Karpas-422 (cell line): Measurements from ENCODE around the gene CDO1. TPM values are rescaled to one million over a fixed set of nuclear protein-coding genes. Genes with fewer than 3 reads are reported as not detected.
A peak's percentile ranks its signal among the peaks of the same experiment; 100 is the strongest.

ENCODE experiments used
- DNase-seq: peaks from one replicate; pipeline ENCODE4 v3.0.0-alpha.2; 2015
- H2AFZ ChIP-seq: fragments of 200-600 bp; sonication (generic); 2 replicates; pipeline ENCODE4 v1.6.1; 2014; ENCODE audit warnings: antibody characterized with exemption, low read length, mixed read lengths
- H3K27ac ChIP-seq: fragments of 200-600 bp; sonication (generic); 2 replicates; pipeline ENCODE4 v1.5.1; 2014; ENCODE audit warnings: mild to moderate bottlenecking, low read length, moderate library complexity
- H3K27me3 ChIP-seq: fragments of 200-600 bp; sonication (generic); 2 replicates; pipeline ENCODE4 v1.6.1; 2014; ENCODE audit warnings: low read length, mixed read lengths
- H3K36me3 ChIP-seq: fragments of 200-600 bp; sonication (generic); 2 replicates; pipeline ENCODE4 v1.6.1; 2014; ENCODE audit warnings: low read length, mixed read lengths; ENCODE audit not compliant: insufficient read depth
- H3K4me1 ChIP-seq: fragments of 200-600 bp; sonication (generic); 2 replicates; pipeline ENCODE4 v1.6.1; 2014; ENCODE audit warnings: mild to moderate bottlenecking, low read length, mixed read lengths
- H3K4me2 ChIP-seq: fragments of 200-600 bp; sonication (generic); 2 replicates; pipeline ENCODE4 v1.6.1; 2014; ENCODE audit warnings: low read length, low read depth, mild to moderate bottlenecking; ENCODE audit not compliant: poor library complexity, severe bottlenecking
- H3K4me3 ChIP-seq: fragments of 200-600 bp; sonication (generic); 2 replicates; pipeline ENCODE4 v1.5.1; 2014; ENCODE audit warnings: mild to moderate bottlenecking, antibody characterized with exemption, low read length, mixed read lengths
- H3K79me2 ChIP-seq: fragments of 200-600 bp; sonication (generic); 2 replicates; pipeline ENCODE4 v1.6.1; 2014; ENCODE audit warnings: mild to moderate bottlenecking, low read length, mixed read lengths
- H3K9ac ChIP-seq: fragments of 200-600 bp; sonication (generic); 2 replicates; pipeline ENCODE4 v1.6.0; 2014; ENCODE audit warnings: low read length
- H3K9me2 ChIP-seq: fragments of 200-600 bp; sonication (generic), shearing (Covaris generic); replicated peaks from 2 replicates; pipeline ENCODE4 v1.6.0; 2014; ENCODE audit warnings: mild to moderate bottlenecking, low read length, moderate library complexity; ENCODE audit not compliant: insufficient read depth
- H3K9me3 ChIP-seq: fragments of 300-700, 200-600 bp; sonication (generic); 2 replicates; pipeline ENCODE4 v1.6.1; 2014; ENCODE audit warnings: low read length, mixed read lengths
- H4K20me1 ChIP-seq: fragments of 200-600 bp; sonication (generic); 2 replicates; pipeline ENCODE4 v1.6.1; 2014; ENCODE audit warnings: mild to moderate bottlenecking, antibody characterized with exemption, low read length, low read depth; ENCODE audit not compliant: insufficient read depth
- total RNA-seq: library from RNA; depleted of rRNA; stranded (reverse); fragments of >200 nt; shearing (Covaris generic); gene quantifications from 2 replicates; pipeline ENCODE4 v1.2.3, GENCODE V29; 2014; ENCODE audit warnings: low replicate concordance

CDO1 gene
- total RNA-seq, 1 experiment from 2014 or later: not detected

DNA sequence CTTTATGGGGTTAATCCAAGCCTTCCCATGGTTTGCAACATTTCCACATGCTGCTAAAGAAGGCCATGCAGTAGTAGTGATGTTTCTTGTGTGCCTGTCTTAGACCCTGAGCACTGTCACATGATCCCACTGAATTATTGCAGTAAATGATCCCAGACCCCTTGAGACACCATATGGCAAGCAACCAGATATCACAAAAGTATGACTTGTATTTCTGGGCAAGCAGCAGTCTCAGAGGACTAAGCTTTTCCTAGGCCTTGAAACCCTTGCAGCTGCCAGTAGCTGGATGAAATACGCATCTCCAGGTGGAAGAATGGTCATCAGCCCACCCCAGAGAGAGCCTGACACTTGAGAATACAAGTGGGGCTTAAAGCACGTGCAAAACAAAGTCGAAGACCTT, 41.8 kb downstream of the CDO1 start:
- no peak overlapping the region for H3K9ac ChIP-seq
- no peak overlapping the region for H3K4me2 ChIP-seq

DNA sequence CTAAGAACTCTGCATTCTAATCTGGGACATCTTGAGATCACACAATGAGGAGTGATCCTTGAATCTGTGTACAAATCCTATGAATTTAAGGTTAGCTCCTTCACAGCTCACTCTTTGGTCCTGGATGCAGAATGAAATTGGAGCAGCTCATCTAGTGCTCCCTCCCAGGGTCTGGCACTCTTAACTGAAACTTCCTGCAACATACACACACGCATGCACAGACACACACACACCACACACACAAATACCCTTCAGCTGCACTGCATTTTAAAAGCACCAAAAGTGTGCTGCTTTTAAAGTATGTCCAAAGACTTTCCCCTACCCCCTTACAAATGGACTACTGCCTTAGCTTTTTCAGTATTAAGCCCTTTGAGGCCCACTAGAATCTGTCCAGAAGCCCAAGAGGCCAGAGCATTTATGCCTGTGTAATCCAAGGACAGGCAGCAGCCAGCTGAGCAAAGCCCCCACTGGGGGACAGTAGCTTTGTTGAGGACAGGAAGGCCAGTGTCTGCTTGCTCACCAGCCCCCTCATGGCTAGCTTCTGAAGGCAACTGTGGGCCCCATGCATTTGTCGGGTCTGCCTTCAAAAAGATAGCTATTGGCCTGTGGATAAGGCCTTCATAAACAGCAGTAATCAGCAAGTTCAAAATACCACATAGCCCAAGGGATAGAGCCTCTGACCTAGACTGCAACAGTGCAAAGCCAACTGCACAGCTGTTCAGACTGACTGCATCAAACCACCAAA, 43.6 kb downstream of the CDO1 start:
- Histone ChIP-seq H3K4me2 (no peak overlapping the region), H2AFZ (no peak overlapping the region), H4K20me1 (no peaks in the 10 kb centered on the region), H3K79me2 (no peaks in the 10 kb centered on the region), H3K4me3 (no peak overlapping the region), H3K27me3 (no peaks in the 10 kb centered on the region), H3K9me2 (no peaks in the 10 kb centered on the region), H3K9me3 (no peaks in the 10 kb centered on the region), H3K9ac (no peak overlapping the region), H3K27ac (no peak overlapping the region), H3K36me3 (no peaks in the 10 kb centered on the region), H3K4me1 (peaks cover 4% of the 10 kb centered on the region; the same call in 1 of the 2 replicates)
- DNase-seq: no peak

More for the DNA sequence above, 41.8 kb downstream of the CDO1 start:
- Histone ChIP-seq H3K36me3 (no peaks in the 10 kb centered on the region), H3K4me3 (no peak overlapping the region), H3K4me1 (peaks cover 4% of the 10 kb centered on the region; the same call in 1 of the 2 replicates), H2AFZ (no peak overlapping the region), H3K27ac (no peak overlapping the region), H3K79me2 (no peaks in the 10 kb centered on the region), H4K20me1 (no peaks in the 10 kb centered on the region), H3K9me3 (no peaks in the 10 kb centered on the region), H3K9me2 (no peaks in the 10 kb centered on the region), H3K27me3 (no peaks in the 10 kb centered on the region)
- DNase-seq: no peak

DNA sequence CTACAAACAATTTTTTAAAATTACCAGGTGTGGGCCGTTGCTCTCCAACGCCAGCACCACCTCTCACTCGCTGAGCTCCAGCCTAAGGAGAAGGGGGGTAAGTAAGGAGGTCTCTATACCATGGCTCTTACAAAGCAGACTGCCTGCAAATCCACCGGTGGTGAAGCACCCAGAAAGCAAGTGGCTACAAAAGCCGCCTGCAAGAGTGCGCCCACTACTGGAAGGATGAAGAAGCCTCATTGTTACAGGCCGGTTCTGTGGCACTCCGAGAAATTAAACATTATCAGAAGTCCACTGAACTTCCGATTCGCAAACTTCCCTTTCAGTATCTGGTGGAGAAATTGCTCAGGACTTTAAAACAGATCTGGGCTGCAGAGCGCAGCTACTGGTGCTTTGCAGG, 46.0 kb downstream of the CDO1 start:
- no peaks in the 10 kb centered on the region for H3K36me3 ChIP-seq
- peaks cover 4% of the 10 kb centered on the region; the same call in 1 of the 2 replicates for H3K4me1 ChIP-seq
- H3K9me3 ChIP-seq: no peaks in the 10 kb centered on the region
- no peaks in the 10 kb centered on the region for H3K9me2 ChIP-seq
- H3K27me3 ChIP-seq: no peaks in the 10 kb centered on the region
- peak; percentile 80 for DNase-seq
- H4K20me1 ChIP-seq: no peaks in the 10 kb centered on the region
- no peak overlapping the region for H3K4me3 ChIP-seq
- H3K27ac ChIP-seq: no peak overlapping the region
- no peaks in the 10 kb centered on the region for H3K79me2 ChIP-seq
- no peak overlapping the region for H3K4me2 ChIP-seq
- H3K9ac ChIP-seq: no peak overlapping the region
- no peak overlapping the region for H2AFZ ChIP-seq

DNA sequence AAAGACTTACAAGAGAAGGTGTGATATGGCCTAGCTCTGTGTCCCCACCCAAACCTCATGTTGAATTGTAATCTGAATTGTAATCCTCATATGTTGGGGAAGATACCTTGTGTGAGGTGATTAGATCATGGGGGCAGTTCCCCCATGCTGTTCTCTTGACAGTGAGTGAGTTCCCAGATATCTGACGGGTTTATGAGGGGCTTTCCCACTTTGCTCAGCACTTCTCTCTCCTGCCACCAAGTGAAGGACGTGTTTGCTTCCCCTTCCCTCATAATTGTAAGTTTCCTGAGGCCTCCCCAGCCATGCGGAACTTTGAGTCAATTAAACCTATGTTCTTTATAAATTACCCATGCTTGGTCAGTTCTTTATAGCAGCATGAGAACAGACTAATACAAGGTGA, 49.0 kb downstream of the CDO1 start:
- Histone ChIP-seq H4K20me1 (no peaks in the 10 kb centered on the region), H3K27me3 (no peaks in the 10 kb centered on the region), H3K9me3 (no peaks in the 10 kb centered on the region), H3K79me2 (no peaks in the 10 kb centered on the region), H2AFZ (no peak overlapping the region), H3K36me3 (no peaks in the 10 kb centered on the region), H3K4me2 (no peak overlapping the region), H3K9me2 (peaks cover 3% of the 10 kb centered on the region; the same call in 1 of the 2 replicates), H3K4me3 (no peak overlapping the region), H3K27ac (no peak overlapping the region), H3K9ac (no peak overlapping the region), H3K4me1 (peaks cover 4% of the 10 kb centered on the region; the same call in 1 of the 2 replicates)
- DNase-seq: no peak

DNA sequence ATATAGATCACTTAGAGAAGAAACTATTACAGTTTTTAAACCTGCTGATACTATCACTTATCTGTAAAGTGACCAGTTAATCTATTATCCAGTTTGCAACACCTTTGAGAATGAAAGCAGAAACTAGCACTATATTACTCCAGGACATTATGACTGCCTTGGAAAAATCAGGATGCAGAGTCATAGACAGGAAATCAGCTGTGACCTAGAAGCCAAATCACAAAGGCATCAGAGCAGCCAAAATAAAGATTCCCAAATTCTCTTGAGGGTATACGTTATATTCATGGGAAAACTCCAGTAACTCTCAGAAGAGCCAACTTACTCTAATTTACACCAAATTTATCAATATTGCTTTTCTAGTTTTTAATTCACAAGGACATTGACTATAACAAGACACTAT, 49.9 kb downstream of the CDO1 start:
- Histone ChIP-seq H3K9me2 (peaks cover 3% of the 10 kb centered on the region; the same call in 1 of the 2 replicates), H3K9me3 (no peaks in the 10 kb centered on the region), H3K27me3 (no peaks in the 10 kb centered on the region), H3K4me2 (no peak overlapping the region), H4K20me1 (no peaks in the 10 kb centered on the region), H3K27ac (no peak overlapping the region), H3K79me2 (no peaks in the 10 kb centered on the region), H3K4me3 (no peak overlapping the region), H2AFZ (no peak overlapping the region), H3K4me1 (peaks cover 4% of the 10 kb centered on the region; the same call in 1 of the 2 replicates), H3K36me3 (no peaks in the 10 kb centered on the region), H3K9ac (no peak overlapping the region)
- DNase-seq: no peak

DNA sequence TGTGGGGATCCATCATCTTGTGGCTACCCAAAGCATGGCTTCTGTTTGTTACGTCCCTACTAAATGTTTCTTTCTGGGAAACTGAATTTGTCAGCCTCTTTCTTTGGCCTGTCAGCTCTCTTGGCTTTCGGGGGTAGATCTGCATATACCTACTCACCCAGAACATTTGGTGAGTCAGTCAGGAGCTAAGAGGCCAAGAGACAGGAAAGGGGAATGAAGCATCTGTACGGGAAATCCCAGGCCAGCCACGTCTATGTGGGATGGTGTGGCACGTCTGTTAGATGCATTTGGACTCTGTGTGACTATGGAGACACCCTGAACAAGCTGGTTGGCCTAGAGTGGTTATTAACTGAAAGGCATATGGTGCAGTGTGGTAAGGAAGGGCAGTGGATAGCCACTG, 58.1 kb downstream of the CDO1 start:
- H3K4me2 ChIP-seq: no peak overlapping the region
- H4K20me1 ChIP-seq: no peaks in the 10 kb centered on the region
- no peak overlapping the region for H3K27ac ChIP-seq
- H3K27me3 ChIP-seq: no peaks in the 10 kb centered on the region
- no peak overlapping the region for H3K4me3 ChIP-seq
- H3K9ac ChIP-seq: no peak overlapping the region
- no peaks in the 10 kb centered on the region for H3K9me3 ChIP-seq
- no peaks in the 10 kb centered on the region for H3K36me3 ChIP-seq
- peak overlapping the region; percentile 12; the same call in 1 of the 2 replicates for H2AFZ ChIP-seq
- no peak for DNase-seq
- H3K9me2 ChIP-seq: no peaks in the 10 kb centered on the region; the same call in 1 of the 2 replicates
- no peaks in the 10 kb centered on the region for H3K79me2 ChIP-seq
- H3K4me1 ChIP-seq: no peaks in the 10 kb centered on the region

DNA sequence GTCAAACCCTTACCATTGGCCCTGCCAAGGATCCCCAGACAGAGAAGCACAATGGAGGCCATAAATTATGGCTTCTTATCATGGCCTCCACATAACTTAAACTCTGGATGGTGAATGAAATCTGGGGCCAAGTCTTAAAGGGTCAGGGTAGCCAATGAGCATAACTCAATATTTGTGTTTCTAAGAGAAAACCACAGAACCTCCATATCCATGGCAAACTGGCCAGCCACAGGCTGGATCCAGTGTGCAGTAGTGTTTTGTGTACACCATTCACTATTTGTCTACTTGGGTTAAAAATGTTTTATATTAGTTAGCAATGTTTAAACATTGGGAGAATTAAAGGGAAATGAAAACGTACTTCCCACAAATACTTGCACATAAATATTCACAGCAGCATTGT, 60.8 kb downstream of the CDO1 start:
- H3K27me3 ChIP-seq: no peaks in the 10 kb centered on the region
- no peaks in the 10 kb centered on the region for H3K79me2 ChIP-seq
- no peaks in the 10 kb centered on the region for H3K36me3 ChIP-seq
- H3K27ac ChIP-seq: no peak overlapping the region
- no peak overlapping the region for H2AFZ ChIP-seq
- peaks cover 3% of the 10 kb centered on the region for H3K4me1 ChIP-seq
- H3K4me2 ChIP-seq: no peak overlapping the region
- H3K9ac ChIP-seq: no peak overlapping the region
- H3K4me3 ChIP-seq: no peak overlapping the region
- H3K9me2 ChIP-seq: no peaks in the 10 kb centered on the region; the same call in 1 of the 2 replicates
- no peaks in the 10 kb centered on the region for H3K9me3 ChIP-seq
- no peak for DNase-seq
- H4K20me1 ChIP-seq: no peaks in the 10 kb centered on the region
